H9 (cell line): ENCODE data around the gene SUN2. TPM values are rescaled to one million over a fixed set of nuclear protein-coding genes. Genes with fewer than 3 reads are reported as not detected.

Experiments
- DNase-seq: peaks from one replicate; pipeline ENCODE4 v3.0.0-alpha.2; 2017
- H2AFZ ChIP-seq: one replicate; pipeline ENCODE4 v1.6.1; 2013; ENCODE audit warnings: mild to moderate bottlenecking, low read length, control low read depth, moderate library complexity
- H2AK5ac ChIP-seq: 2 replicates; pipeline ENCODE4 v1.6.1; 2013; ENCODE audit warnings: low read length, control low read depth, mixed read lengths; ENCODE audit not compliant: insufficient read length
- H2BK120ac ChIP-seq: one replicate; pipeline ENCODE4 v1.6.1; 2013; ENCODE audit warnings: low read depth, mild to moderate bottlenecking, low read length, control low read depth, inconsistent platforms; ENCODE audit not compliant: poor library complexity, severe bottlenecking
- H2BK12ac ChIP-seq: 2 replicates; pipeline ENCODE4 v1.6.1; 2013; ENCODE audit warnings: low read length, control low read depth, mixed read lengths, low read depth; ENCODE audit not compliant: insufficient read length
- H2BK15ac ChIP-seq: 2 replicates; pipeline ENCODE4 v1.6.1; 2013; ENCODE audit warnings: low read depth, low read length, control low read depth
- H2BK20ac ChIP-seq: one replicate; pipeline ENCODE4 v1.6.1; 2013; ENCODE audit warnings: low read depth, mild to moderate bottlenecking, low read length, control low read depth, inconsistent platforms; ENCODE audit not compliant: poor library complexity, severe bottlenecking
- H2BK5ac ChIP-seq: 2 replicates; pipeline ENCODE4 v1.6.1; 2013; ENCODE audit warnings: low read length, control low read depth, mixed read lengths; ENCODE audit not compliant: insufficient read length
- H3K14ac ChIP-seq: 2 replicates; pipeline ENCODE4 v1.6.1; 2013; ENCODE audit warnings: low read length, control low read depth; ENCODE audit not compliant: insufficient read depth
- H3K18ac ChIP-seq: 2 replicates; pipeline ENCODE4 v1.6.1; 2013; ENCODE audit warnings: low read depth, mild to moderate bottlenecking, mixed read lengths, low read length, control low read depth; ENCODE audit not compliant: insufficient read length
- H3K23ac ChIP-seq: 2 replicates; pipeline ENCODE4 v1.6.1; 2013; ENCODE audit warnings: low read length, control low read depth, mixed read lengths, low read depth; ENCODE audit not compliant: insufficient read length
- H3K23me2 ChIP-seq: 2 replicates; pipeline ENCODE4 v1.6.1; 2013; ENCODE audit warnings: low read depth, mild to moderate bottlenecking, mixed read lengths, low read length, control low read depth; ENCODE audit not compliant: insufficient read length, poor library complexity, severe bottlenecking
- H3K27ac ChIP-seq: 2 replicates; pipeline ENCODE4 v1.5.1; 2013; ENCODE audit warnings: low read length, control low read depth, mixed read lengths, low read depth; ENCODE audit not compliant: insufficient read length
- H3K27me3 ChIP-seq: 2 replicates; pipeline ENCODE4 v1.6.1; 2013; ENCODE audit warnings: low read length, control low read depth, inconsistent platforms; ENCODE audit not compliant: insufficient read depth
- H3K4ac ChIP-seq: 2 replicates; pipeline ENCODE4 v1.6.1; 2013; ENCODE audit warnings: low read depth, mild to moderate bottlenecking, control low read depth, inconsistent platforms, low read length, moderate library complexity
- H3K4me1 ChIP-seq: 2 replicates; pipeline ENCODE4 v1.6.1; 2013; ENCODE audit warnings: low read length, control low read depth, inconsistent platforms; ENCODE audit not compliant: insufficient read depth
- H3K4me2 ChIP-seq: 2 replicates; pipeline ENCODE4 v1.6.1; 2013; ENCODE audit warnings: low read length, control low read depth, mixed read lengths; ENCODE audit not compliant: insufficient read length, insufficient read depth
- H3K56ac ChIP-seq: 2 replicates; pipeline ENCODE4 v1.6.1; 2013; ENCODE audit warnings: low read depth, mild to moderate bottlenecking, mixed read lengths, low read length, control low read depth; ENCODE audit not compliant: insufficient read length
- H3K79me1 ChIP-seq: 2 replicates; pipeline ENCODE4 v1.6.1; 2013; ENCODE audit warnings: low read depth, mild to moderate bottlenecking, moderate library complexity, low read length, control low read depth, inconsistent platforms; ENCODE audit not compliant: insufficient read depth, poor library complexity, severe bottlenecking
- H3K79me2 ChIP-seq: 2 replicates; pipeline ENCODE4 v1.6.1; 2013; ENCODE audit warnings: low read length, control low read depth, inconsistent platforms; ENCODE audit not compliant: insufficient read depth
- H3K9ac ChIP-seq: 2 replicates; pipeline ENCODE4 v1.6.1; 2013; ENCODE audit warnings: low read length, control low read depth, mixed read lengths; ENCODE audit not compliant: insufficient read length; ENCODE audit errors: extremely low read depth
- H3K9me3 ChIP-seq: one replicate; pipeline ENCODE4 v1.6.1; 2013; ENCODE audit warnings: low read depth, low read length, inconsistent platforms; ENCODE audit not compliant: control insufficient read depth
- H3T11ph ChIP-seq: one replicate; pipeline ENCODE4 v1.6.1; 2013; ENCODE audit warnings: mild to moderate bottlenecking, low read length, control low read depth, inconsistent platforms
- H4K20me1 ChIP-seq: one replicate; pipeline ENCODE4 v1.6.1; 2013; ENCODE audit not compliant: control insufficient read depth, insufficient read length, insufficient read depth
- H4K5ac ChIP-seq: 2 replicates; pipeline ENCODE4 v1.6.1; 2013; ENCODE audit warnings: low read depth, mild to moderate bottlenecking, mixed read lengths, low read length, control low read depth; ENCODE audit not compliant: insufficient read length
- H4K8ac ChIP-seq: replicated peaks from 2 replicates; pipeline ENCODE4 v1.6.1; 2013; ENCODE audit warnings: low read length, control low read depth, mixed read lengths, low read depth; ENCODE audit not compliant: insufficient read length
- H4K91ac ChIP-seq: 2 replicates; pipeline ENCODE4 v1.6.1; 2013; ENCODE audit warnings: low read depth, mild to moderate bottlenecking, moderate library complexity, mixed read lengths, low read length, control low read depth; ENCODE audit not compliant: insufficient read length
- H3K27ac Mint-ChIP-seq, 3 experiments: 2 replicates in 2 of 3; 3 replicates in 1 of 3; pipeline ENCODE4 v1.8.0; 2020 to 2021; ENCODE audit warnings: mixed read lengths in 3 of 3, mild to moderate bottlenecking in 1 of 3, moderate library complexity in 1 of 3
- H3K27me3 Mint-ChIP-seq: 2 replicates; pipeline ENCODE4 v1.8.0; 2021; ENCODE audit warnings: low read depth, mild to moderate bottlenecking, moderate library complexity, mixed read lengths
- H3K36me3 Mint-ChIP-seq, 3 experiments: 2 replicates in 2 of 3; 3 replicates in 1 of 3; pipeline ENCODE4 v1.8.0; 2020 to 2021; ENCODE audit warnings: low read depth in 3 of 3, mixed read lengths in 3 of 3; ENCODE audit not compliant: insufficient read depth in 1 of 3
- H3K4me1 Mint-ChIP-seq, 2 experiments: 2 replicates each; pipeline ENCODE4 v1.8.0; 2020; ENCODE audit warnings: mixed read lengths in 2 of 2
- H3K4me3 Mint-ChIP-seq, 2 experiments: 2 replicates in 1 of 2; 3 replicates in 1 of 2; pipeline ENCODE4 v1.8.0; 2020 to 2021; ENCODE audit warnings: mild to moderate bottlenecking in 2 of 2, mixed read lengths in 2 of 2, moderate library complexity in 1 of 2
- H3K9me3 Mint-ChIP-seq, 2 experiments: 2 replicates in 1 of 2; 3 replicates in 1 of 2; pipeline ENCODE4 v1.8.0; 2020; ENCODE audit warnings: mild to moderate bottlenecking in 2 of 2, mixed read lengths in 2 of 2, moderate library complexity in 1 of 2
- WGBS: extraction: QIAGEN DNeasy Blood & Tissue Kit; methylation state at CpG from one replicate; pipeline ENCODE4 v1.1.7; 2013; ENCODE audit warnings: missing lambda C conversion rate, low lambda C conversion rate, mixed read lengths; ENCODE audit not compliant: insufficient read length; ENCODE audit errors: extremely low coverage; 5-methylcytosine and 5-hydroxymethylcytosine counted together
- total RNA-seq: library from RNA; stranded (reverse); gene quantifications from 2 replicates; pipeline ENCODE4 v1.2.1, GENCODE V29; 2021
- TF ChIP-seq, protein P1 (sequence below): fragments of 200-600 bp; sonication (generic); conservative IDR thresholded peaks from 3 replicates; pipeline ENCODE4 v1.8.0; 2021; ENCODE audit warnings: antibody characterized with exemption, mild to moderate bottlenecking

SUN2 gene
- total RNA-seq, 1 experiment from 2014 or later, result 12.0 TPM

DNA sequence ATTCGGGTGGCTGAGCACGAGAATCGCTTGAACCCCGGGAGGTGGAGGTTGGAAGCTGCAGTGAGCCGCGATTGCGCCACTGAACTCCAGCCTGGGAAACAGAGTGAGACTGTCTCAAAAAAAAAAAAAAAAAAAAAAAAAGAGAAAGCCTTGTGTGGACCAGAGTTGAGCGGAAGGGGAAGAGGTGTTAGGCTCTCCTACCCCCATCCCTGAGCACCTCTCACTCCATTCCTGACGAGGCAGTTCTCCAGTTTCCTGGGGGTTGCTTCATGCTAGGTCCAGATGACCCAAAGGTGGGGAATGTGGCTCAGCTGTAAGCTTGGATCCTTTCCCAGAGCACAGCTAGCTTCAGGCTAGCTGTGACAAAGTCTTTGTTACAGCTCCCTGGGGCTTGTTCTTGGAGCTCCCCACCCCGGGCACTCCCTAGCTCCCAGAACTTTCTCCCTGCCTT is 46.9 kb upstream of the SUN2 start:
- Histone ChIP-seq H3K4me2 (peak overlapping the region; percentile 46), H2BK12ac (no peak overlapping the region), H2BK20ac (no peak overlapping the region), H3K27me3 (no peaks in the 10 kb centered on the region), H3K9me3 (no peaks in the 10 kb centered on the region), H3K14ac (no peak overlapping the region), H3K18ac (no peak overlapping the region), H2BK120ac (no peak overlapping the region), H4K20me1 (no peaks in the 10 kb centered on the region), H3K23me2 (peaks cover 3% of the 10 kb centered on the region), H4K8ac (no peak overlapping the region), H3K4me1 (no peaks in the 10 kb centered on the region), H4K91ac (no peak overlapping the region), H3K23ac (no peak overlapping the region), H3K4ac (no peak overlapping the region), H3K79me1 (no peaks in the 10 kb centered on the region), H2BK15ac (no peak overlapping the region), H3T11ph (no peak overlapping the region), H3K79me2 (no peaks in the 10 kb centered on the region), H3K9ac (no peak overlapping the region), H2AFZ (no peak overlapping the region), H3K56ac (no peak overlapping the region), H2BK5ac (no peak overlapping the region), H3K27ac (no peak overlapping the region), H2AK5ac (no peak overlapping the region), H4K5ac (no peak overlapping the region)
- no CpG with 5 or more reads among the region's 10 CpGs for WGBS
- TF ChIP-seq, protein P1, sequence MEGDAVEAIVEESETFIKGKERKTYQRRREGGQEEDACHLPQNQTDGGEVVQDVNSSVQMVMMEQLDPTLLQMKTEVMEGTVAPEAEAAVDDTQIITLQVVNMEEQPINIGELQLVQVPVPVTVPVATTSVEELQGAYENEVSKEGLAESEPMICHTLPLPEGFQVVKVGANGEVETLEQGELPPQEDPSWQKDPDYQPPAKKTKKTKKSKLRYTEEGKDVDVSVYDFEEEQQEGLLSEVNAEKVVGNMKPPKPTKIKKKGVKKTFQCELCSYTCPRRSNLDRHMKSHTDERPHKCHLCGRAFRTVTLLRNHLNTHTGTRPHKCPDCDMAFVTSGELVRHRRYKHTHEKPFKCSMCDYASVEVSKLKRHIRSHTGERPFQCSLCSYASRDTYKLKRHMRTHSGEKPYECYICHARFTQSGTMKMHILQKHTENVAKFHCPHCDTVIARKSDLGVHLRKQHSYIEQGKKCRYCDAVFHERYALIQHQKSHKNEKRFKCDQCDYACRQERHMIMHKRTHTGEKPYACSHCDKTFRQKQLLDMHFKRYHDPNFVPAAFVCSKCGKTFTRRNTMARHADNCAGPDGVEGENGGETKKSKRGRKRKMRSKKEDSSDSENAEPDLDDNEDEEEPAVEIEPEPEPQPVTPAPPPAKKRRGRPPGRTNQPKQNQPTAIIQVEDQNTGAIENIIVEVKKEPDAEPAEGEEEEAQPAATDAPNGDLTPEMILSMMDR, result no peak
- Mint-ChIP-seq H3K4me1 (peaks cover 5 to 12% of the 10 kb centered on the region in 2 experiments; a peak in 2 of 4 replicates), H3K36me3 (peaks cover 0 to 2% (median 0%) of the 10 kb centered on the region in 3 experiments; a peak in 2 of 7 replicates), H3K4me3 (peak overlapping the region; percentile 70 to 81; a peak in 3 of 5 replicates), H3K27me3 (peaks cover 49% of the 10 kb centered on the region), H3K9me3 (peaks cover 2 to 7% of the 10 kb centered on the region in 2 experiments; a peak in 2 of 5 replicates), H3K27ac (no peak overlapping the region)
- DNase-seq, result peak; percentile 43
